COLO829 (cell line): ENCODE measurements around the gene RIOK3.
"Not testable (repeated sequence)": the region's sequence is repeated elsewhere in the genome, so short reads cannot be mapped to it uniquely, and the experiment has no call there.

Experiments used
- DNase-seq: peaks from one replicate; pipeline ENCODE4 v3.0.0; 2012; ENCODE audit warnings: low spot score

Gene RIOK3

GRCh38 chr18:23451491-23451890, 1.6 kb upstream of the RIOK3 start:
- no peak for DNase-seq

GRCh38 chr18:23452347-23452727, 750 bp upstream of the RIOK3 start:
- DNase-seq, result no peak

- no peak for DNase-seq
These were observed 582 bp downstream of the RIOK3 start for GRCh38 chr18:23453680-23454058.

- DNase-seq, result no peak
These were observed 3.7 kb downstream of the RIOK3 start for GRCh38 chr18:23456835-23457234.

GRCh38 chr18:23458830-23459529, 5.9 kb downstream of the RIOK3 start:
- DNase-seq, result no peak

- DNase-seq, result no peak
These were observed 6.4 kb downstream of the RIOK3 start for GRCh38 chr18:23459530-23459921.

GRCh38 chr18:23460285-23461273, 7.5 kb downstream of the RIOK3 start:
- no peak for DNase-seq

GRCh38 chr18:23462876-23463275, 9.8 kb downstream of the RIOK3 start:
- no peak for DNase-seq

GRCh38 chr18:23468753-23469459, 15.8 kb downstream of the RIOK3 start:
- DNase-seq, result no peak

GRCh38 chr18:23470620-23471387, 17.7 kb downstream of the RIOK3 start:
- no peak for DNase-seq

GRCh38 chr18:23471486-23471885, 18.4 kb downstream of the RIOK3 start:
- DNase-seq, result no peak

GRCh38 chr18:23479829-23480505, 26.9 kb downstream of the RIOK3 start:
- DNase-seq, result no peak

GRCh38 chr18:23484561-23485182, 31.6 kb downstream of the RIOK3 start:
- DNase-seq, result no peak

- no peak for DNase-seq
These were observed 32.3 kb downstream of the RIOK3 start for GRCh38 chr18:23485386-23485785.

- no peak for DNase-seq
These were observed 34.9 kb downstream of the RIOK3 start for GRCh38 chr18:23487738-23488570.

- not testable (repeated sequence) for DNase-seq
These were observed 36.5 kb downstream of the RIOK3 start for GRCh38 chr18:23489586-23489985.

GRCh38 chr18:23493654-23494053, 40.6 kb downstream of the RIOK3 start:
- DNase-seq, result no peak

- no peak for DNase-seq
These were observed 41.9 kb downstream of the RIOK3 start for GRCh38 chr18:23494992-23495391.

- DNase-seq, result no peak
These were observed 42.8 kb downstream of the RIOK3 start for GRCh38 chr18:23495723-23496440.
